Mammary epithelial cell (primary cell): ENCODE data around the gene FBXO24.

Source experiments
- CTCF ChIP-seq, 2 donors: IDR thresholded peaks in 1 of 2; conservative IDR thresholded peaks in 1 of 2; 2 replicates each; pipeline ENCODE4 v1.5.1; 2011 to 2012; ENCODE audit warnings: inconsistent platforms in 2 of 2, low read length in 2 of 2, mild to moderate bottlenecking in 2 of 2, control low read depth in 1 of 2, low read depth in 1 of 2; ENCODE audit not compliant: insufficient read depth in 1 of 2; ENCODE audit errors: extremely low read depth in 1 of 2
- EZH2 ChIP-seq: IDR thresholded peaks from 2 replicates; pipeline ENCODE4 v1.6.1; 2012; ENCODE audit warnings: low read length, inconsistent platforms, borderline replicate concordance

- TF ChIP-seq CTCF (conservative IDR thresholded peaks at IDR 0.05 in 1 of 2, IDR thresholded peaks at IDR 0.05 in 1 of 2; ENCODE audit: extremely low read depth in 1 of 2, insufficient read depth in 1 of 2, low read depth in 1 of 2, low read length in 2 of 2) (no peak), EZH2 (no peak)
Measured at GRCh38 chr7:100620804-100621203, 34.7 kb downstream of the FBXO24 start.
